ENCODE measurements around the gene RAD51AP1.
"Not testable (repeated sequence)": the region's sequence is repeated elsewhere in the genome, so short reads cannot be mapped to it uniquely, and the experiment has no call there.

The RAD51AP1 gene, protein sequence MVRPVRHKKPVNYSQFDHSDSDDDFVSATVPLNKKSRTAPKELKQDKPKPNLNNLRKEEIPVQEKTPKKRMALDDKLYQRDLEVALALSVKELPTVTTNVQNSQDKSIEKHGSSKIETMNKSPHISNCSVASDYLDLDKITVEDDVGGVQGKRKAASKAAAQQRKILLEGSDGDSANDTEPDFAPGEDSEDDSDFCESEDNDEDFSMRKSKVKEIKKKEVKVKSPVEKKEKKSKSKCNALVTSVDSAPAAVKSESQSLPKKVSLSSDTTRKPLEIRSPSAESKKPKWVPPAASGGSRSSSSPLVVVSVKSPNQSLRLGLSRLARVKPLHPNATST

GRCh38 chr12:4538207-4539160 lies at the start of gene RAD51AP1:
Gene RAD51AP1 (plus strand): TSS chr12:4538890. CDS start chr12:4538940, 50 bp downstream.
- no peak for TF ChIP-seq ZNF274 (IDR thresholded peaks at IDR 0.05; ENCODE audit: low read depth, low read length)
- peak within 1 kb of the TSS; percentile 95 for H3K4me3 ChIP-seq (ENCODE audit: low read length)

DNA sequence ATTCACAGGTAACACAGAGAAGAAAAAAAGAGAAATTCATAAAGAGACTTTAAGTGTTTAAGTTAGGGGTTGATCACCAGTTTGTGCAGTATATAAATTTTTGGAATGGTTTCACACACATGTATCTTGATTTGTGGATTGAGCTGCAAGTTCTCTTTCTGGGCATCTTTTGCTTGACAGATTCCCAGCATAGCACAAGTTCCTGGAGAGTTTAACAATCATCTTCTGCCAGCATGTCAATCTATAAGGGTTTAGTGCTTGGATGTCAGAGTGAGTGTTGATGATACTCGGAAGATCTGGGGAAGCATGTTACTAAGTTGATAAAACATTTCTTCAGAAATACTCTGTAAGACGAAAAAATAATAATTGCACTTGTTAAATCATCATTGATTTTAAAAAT lies 49.1 kb upstream of the RAD51AP1 start:
- no peak for TF ChIP-seq ZNF274 (IDR thresholded peaks at IDR 0.05; ENCODE audit: low read depth, low read length)
- H3K4me3 ChIP-seq (ENCODE audit: low read length), result no peak overlapping the region

GRCh38 chr12:4490973-4491372 lies 47.7 kb upstream of the RAD51AP1 start:
- no peak for TF ChIP-seq ZNF274 (IDR thresholded peaks at IDR 0.05; ENCODE audit: low read depth, low read length)
- H3K4me3 ChIP-seq (ENCODE audit: low read length), result no peak overlapping the region

GRCh38 chr12:4496145-4496838 lies 42.4 kb upstream of the RAD51AP1 start:
- TF ChIP-seq ZNF274 (IDR thresholded peaks at IDR 0.05; ENCODE audit: low read depth, low read length), result no peak

GRCh38 chr12:4499186-4499585 lies 39.5 kb upstream of the RAD51AP1 start:
- H3K4me3 ChIP-seq (ENCODE audit: low read length), result no peak overlapping the region
- no peak for TF ChIP-seq ZNF274 (IDR thresholded peaks at IDR 0.05; ENCODE audit: low read depth, low read length)

More at GRCh38 chr12:4496145-4496838, 42.4 kb upstream of the RAD51AP1 start:
- H3K4me3 ChIP-seq (ENCODE audit: low read length), result no peak overlapping the region

DNA sequence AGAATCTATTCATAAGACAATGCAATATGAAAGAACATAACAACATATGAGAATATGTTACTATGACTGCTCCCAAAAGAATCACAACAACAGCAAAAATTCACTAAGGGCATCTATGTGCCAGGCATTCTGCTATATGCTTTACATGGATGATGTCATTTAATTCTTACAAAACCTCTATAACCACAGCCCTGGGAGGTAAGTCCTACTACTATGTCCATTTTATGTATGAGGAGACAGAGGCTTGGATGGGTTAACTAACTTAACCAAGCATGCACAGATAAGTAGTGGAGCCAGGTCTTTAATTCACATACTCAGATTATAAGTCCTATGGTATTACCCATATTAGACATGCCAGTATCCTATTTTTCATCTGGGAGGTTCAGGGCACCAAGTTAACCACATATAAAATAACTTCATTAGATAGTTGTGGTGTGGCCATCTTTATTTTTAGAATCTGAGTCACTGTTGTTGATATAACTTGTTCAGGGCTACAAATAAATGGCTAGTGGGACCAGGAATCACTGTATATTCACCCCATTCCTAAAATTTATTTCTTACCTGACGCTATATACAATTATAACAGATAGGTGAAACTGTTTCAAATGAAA lies 33.2 kb upstream of the RAD51AP1 start:
- TF ChIP-seq ZNF274 (IDR thresholded peaks at IDR 0.05; ENCODE audit: low read depth, low read length), result no peak
- no peak overlapping the region for H3K4me3 ChIP-seq (ENCODE audit: low read length)

DNA sequence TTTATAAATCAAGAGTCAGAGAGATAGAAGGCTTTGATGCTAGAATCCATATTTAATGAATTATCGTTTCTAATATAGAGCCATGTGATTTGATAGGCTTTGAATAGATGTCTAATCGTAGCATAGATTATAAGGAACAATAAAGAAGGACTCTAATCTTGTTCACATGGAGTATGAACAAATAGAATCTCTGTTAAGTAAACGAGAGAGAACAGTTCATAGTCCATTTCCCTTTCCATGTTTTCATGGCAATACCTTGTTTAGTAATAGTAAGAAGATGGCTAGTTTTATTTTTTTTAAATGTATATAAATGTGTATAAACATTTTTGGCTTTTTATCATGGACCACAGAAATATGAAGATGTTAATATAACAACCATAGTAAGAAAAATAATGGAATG lies 32.3 kb upstream of the RAD51AP1 start:
- TF ChIP-seq ZNF274 (IDR thresholded peaks at IDR 0.05; ENCODE audit: low read depth, low read length), result no peak
- H3K4me3 ChIP-seq (ENCODE audit: low read length), result no peak overlapping the region

- no peak overlapping the region for H3K4me3 ChIP-seq (ENCODE audit: low read length)
- no peak for TF ChIP-seq ZNF274 (IDR thresholded peaks at IDR 0.05; ENCODE audit: low read depth, low read length)
Observed at GRCh38 chr12:4506870-4507269, 31.8 kb upstream of the RAD51AP1 start.

- not testable (repeated sequence) for H3K4me3 ChIP-seq (ENCODE audit: low read length)
Observed at GRCh38 chr12:4508503-4508902, 30.2 kb upstream of the RAD51AP1 start.

DNA sequence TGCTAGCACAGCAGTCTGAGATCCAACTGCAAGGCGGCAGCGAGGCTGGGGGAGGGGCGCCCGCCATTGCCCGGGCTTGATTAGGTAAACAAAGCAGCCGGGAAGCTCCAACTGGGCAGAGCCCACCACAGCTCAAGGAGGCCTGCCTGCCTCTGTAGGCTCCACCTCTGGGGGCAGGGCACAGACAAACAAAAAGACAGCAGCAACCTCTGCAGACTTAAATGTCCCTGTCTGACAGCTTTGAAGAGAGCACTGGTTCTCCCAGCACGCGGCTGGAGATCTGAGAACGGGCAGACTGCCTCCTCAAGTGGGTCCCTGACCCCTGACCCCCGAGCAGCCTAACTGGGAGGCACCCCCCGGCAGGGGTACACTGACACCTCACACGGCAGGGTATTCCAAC lies 29.4 kb upstream of the RAD51AP1 start:
- not testable (repeated sequence) for H3K4me3 ChIP-seq (ENCODE audit: low read length)

DNA sequence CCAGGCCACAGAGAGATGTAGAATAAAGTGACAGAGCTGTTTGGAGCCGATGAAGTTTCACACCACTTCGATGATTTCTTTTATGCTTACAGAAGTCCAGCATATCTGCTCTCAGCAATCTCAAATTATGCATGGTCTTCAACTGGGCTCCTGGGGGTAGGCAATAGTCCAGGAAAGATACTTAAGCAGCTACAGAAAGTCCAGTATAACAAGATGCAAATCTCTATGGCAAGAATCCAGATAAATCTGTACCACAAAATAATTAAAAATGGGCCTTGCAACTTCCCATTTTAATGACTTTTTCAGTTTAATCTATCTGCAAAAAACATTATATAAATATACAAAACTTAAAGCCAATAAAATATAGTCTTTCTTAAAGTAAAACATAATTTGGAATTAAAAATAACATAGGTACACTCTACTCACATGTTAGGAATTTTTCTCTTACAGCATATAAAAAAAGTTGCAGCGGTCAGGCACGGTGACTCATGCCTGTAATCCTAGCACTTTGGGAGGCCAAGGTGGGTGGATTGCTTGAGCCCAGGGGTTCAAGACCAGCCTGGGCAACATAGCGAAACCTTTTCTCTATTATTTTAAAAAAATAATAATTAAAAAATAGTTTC lies 20.5 kb upstream of the RAD51AP1 start:
- no peak for TF ChIP-seq ZNF274 (IDR thresholded peaks at IDR 0.05; ENCODE audit: low read depth, low read length)
- H3K4me3 ChIP-seq (ENCODE audit: low read length), result no peak overlapping the region

DNA sequence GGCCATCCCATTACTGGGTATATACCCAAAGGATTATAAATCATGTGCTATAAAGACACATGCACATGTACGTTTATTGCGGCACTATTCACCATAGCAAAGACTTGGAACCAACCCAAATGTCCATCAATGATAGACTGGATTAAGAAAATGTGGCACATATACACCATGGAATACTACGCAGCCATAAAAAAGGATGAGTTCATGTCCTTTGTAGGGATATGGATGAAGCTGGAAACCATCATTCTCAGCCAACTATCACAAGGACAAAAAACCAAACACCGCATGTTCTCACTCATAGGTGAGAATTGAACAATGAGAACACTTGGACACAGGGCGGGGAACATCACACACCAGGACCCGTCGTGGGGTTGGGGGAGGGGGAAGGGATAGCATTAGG lies 15.2 kb upstream of the RAD51AP1 start:
- H3K4me3 ChIP-seq (ENCODE audit: low read length), result not testable (repeated sequence)

DNA sequence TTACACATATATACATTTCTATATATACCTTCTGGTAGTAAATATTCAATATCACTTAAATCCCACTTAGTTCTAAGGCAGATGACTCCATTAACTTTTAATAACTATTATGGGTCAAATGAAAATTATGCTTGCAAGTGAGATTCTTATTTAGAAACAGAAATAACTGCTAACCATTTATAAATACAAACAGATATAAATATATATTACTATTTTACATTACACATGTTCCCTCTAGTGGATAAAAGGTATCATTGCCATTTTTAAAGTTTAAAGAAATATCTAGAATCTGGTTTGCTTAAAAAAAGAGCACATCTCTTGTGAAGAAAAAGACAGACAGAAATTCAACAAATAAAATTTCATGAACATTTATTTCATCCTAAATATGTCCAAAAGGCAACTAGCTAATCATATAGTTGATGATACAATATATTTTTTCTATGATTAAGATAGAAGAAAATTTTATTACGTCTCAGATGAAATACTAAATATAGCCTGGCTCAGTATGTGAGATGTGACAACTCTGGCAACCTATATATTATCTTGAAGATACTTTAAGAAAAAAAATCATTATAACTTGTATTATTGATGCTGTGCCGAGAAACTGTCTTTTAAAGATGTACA lies 11.7 kb upstream of the RAD51AP1 start:
- TF ChIP-seq ZNF274 (IDR thresholded peaks at IDR 0.05; ENCODE audit: low read depth, low read length), result no peak
- H3K4me3 ChIP-seq (ENCODE audit: low read length), result no peak overlapping the region

Data from GM08714 (cell line).